ENCODE results near the gene GSS.

GSS gene

DNA sequence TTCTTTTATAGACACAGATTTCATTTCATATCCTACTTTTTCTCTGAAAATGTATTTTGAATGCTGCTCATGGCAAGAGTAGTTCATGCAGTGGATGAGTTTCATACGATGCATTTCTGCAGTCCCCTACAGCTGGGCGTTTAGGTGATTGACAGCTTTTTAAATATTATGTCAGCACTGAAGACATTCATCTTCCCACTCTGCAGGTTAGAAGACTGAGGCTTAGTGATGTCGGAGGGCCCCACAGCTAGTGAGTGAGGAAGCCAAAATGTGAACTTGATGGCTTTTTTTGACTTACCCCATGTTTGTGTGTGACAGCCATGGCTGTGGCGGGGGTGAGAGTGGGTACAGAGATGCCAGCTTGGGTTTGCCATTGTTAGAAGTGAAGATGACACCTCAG lies 33.5 kb upstream of the GSS start:
- Histone ChIP-seq H3K9me3 (ENCODE audit: low read length) (peaks cover 3% of the 10 kb centered on the region), H3K27me3 (ENCODE audit: insufficient read depth, low read length) (no peaks in the 10 kb centered on the region), H2AFZ (ENCODE audit: low read depth, low read length) (no peak overlapping the region), H3K36me3 (ENCODE audit: insufficient read depth, low read length) (peaks cover 14% of the 10 kb centered on the region), H3K4me3 (ENCODE audit: low read length) (no peak overlapping the region), H3K4me1 (ENCODE audit: insufficient read depth, low read length) (no peaks in the 10 kb centered on the region)

DNA sequence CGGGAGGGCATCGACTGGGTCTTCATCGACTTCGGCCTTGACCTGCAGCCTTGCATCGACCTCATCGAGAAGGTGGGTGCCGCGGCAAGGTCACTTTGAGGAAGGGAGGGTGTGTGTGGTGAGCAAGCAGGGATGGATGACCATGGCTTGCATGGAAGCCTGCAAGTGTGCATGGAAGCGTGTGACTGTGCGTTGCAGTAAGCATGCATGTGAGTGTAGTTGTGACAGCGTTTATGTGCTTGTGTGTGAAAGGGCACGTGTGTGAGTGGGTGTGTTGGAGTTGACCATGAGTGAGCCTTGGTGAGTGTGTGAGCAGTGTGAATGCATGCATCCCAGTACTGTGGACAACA lies 32.6 kb upstream of the GSS start:
- no peak overlapping the region for H2AFZ ChIP-seq (ENCODE audit: low read depth, low read length)
- H3K4me3 ChIP-seq (ENCODE audit: low read length) = no peak overlapping the region

DNA sequence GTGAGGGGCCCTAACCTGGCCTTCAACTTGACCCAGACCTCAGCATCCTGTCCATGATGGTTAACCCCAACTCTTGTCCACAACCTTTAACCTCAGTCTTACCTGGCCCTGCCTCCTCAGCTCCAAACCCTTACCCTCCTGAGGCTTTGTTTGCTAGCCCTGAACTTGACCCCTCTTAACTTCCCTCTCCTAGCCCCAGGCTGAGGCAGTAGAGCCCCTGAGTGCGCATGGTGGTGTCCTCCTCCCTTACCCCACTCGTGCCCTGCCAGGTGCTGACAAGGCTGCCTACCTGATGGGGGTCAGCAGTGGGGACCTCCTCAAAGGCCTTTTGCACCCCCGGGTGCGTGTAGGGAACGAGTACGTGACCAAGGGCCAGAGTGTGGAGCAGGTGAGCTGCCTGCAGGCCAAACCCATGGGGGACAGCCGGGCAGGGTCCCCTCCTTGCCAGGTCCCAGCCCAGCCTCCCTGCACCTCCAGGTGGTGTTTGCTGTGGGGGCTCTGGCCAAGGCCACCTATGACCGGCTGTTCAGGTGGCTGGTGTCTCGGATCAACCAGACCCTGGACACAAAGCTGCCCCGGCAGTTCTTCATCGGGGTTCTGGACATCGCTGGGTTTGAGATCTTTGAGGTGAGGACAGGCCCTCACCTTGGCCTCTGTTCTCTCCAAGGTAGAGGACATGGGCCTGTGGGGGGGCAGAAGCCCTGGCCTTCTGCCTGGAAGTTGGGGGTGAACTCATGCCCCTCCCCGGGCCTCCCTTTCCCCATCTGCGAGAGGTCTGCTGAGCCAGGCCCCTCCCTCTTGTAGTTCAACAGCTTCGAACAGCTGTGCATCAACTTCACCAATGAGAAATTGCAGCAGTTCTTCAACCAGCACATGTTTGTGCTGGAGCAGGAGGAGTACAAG lies 31.9 kb upstream of the GSS start:
- Histone ChIP-seq H3K27me3 (ENCODE audit: insufficient read depth, low read length) (peaks cover 6% of the 10 kb centered on the region), H3K36me3 (ENCODE audit: insufficient read depth, low read length) (no peaks in the 10 kb centered on the region), H3K4me1 (ENCODE audit: insufficient read depth, low read length) (no peaks in the 10 kb centered on the region), H3K9me3 (ENCODE audit: low read length) (no peaks in the 10 kb centered on the region), H2AFZ (ENCODE audit: low read depth, low read length) (no peak overlapping the region), H3K4me3 (ENCODE audit: low read length) (no peak overlapping the region)

More for the DNA sequence above, 32.6 kb upstream of the GSS start:
- peaks cover 5% of the 10 kb centered on the region for H3K36me3 ChIP-seq (ENCODE audit: insufficient read depth, low read length)
- no peaks in the 10 kb centered on the region for H3K9me3 ChIP-seq (ENCODE audit: low read length)
- H3K4me1 ChIP-seq (ENCODE audit: insufficient read depth, low read length) = no peaks in the 10 kb centered on the region
- peaks cover 6% of the 10 kb centered on the region for H3K27me3 ChIP-seq (ENCODE audit: insufficient read depth, low read length)

DNA sequence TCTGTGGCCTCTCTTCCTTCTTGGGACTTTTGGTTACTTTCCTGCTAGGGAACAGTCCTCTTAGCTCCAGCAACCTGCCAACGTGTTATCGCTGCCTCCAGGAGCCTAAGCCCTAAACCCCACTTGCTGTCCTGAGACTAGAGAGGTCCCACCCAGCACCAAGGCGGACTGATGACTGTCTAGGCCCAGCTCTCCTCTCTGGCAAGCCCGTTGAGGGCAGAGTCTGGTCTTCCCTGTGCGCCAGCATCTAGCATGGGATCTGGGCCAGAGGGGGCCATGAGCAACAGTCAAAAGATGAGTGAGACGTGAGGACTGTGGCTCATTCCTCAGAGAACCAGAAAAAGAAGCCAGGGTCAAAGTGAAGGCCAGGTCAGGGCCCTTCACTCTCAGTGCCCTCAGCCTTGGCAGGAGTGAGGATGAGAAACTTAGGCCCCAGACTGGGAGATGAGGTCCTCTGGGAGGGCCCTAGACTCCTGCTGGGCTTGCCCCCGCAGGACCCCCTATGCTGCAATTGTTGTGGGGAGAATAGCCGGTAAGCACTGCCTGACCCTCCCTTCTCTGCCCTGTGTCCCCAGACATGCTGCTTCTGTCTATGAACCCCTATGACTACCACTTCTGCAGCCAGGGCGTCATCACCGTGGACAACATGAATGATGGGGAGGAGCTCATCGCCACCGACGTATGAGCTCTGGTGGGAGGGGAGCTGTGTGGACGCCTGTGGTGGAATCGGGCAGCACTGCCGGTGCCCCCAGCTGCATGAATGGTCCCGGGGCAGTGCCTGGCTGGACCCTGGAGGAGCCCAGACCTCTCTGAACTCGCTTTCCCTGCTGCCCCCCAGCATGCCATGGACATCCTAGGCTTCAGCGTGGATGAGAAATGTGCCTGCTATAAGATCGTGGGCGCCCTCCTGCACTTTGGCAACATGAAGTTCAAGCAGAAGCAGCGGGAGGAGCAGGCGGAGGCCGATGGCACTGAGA lies 31.0 kb upstream of the GSS start:
- Histone ChIP-seq H3K36me3 (ENCODE audit: insufficient read depth, low read length) (no peaks in the 10 kb centered on the region), H3K4me1 (ENCODE audit: insufficient read depth, low read length) (no peaks in the 10 kb centered on the region), H3K9me3 (ENCODE audit: low read length) (no peaks in the 10 kb centered on the region), H2AFZ (ENCODE audit: low read depth, low read length) (no peak overlapping the region), H3K4me3 (ENCODE audit: low read length) (no peak overlapping the region), H3K27me3 (ENCODE audit: insufficient read depth, low read length) (peaks cover 6% of the 10 kb centered on the region)

DNA sequence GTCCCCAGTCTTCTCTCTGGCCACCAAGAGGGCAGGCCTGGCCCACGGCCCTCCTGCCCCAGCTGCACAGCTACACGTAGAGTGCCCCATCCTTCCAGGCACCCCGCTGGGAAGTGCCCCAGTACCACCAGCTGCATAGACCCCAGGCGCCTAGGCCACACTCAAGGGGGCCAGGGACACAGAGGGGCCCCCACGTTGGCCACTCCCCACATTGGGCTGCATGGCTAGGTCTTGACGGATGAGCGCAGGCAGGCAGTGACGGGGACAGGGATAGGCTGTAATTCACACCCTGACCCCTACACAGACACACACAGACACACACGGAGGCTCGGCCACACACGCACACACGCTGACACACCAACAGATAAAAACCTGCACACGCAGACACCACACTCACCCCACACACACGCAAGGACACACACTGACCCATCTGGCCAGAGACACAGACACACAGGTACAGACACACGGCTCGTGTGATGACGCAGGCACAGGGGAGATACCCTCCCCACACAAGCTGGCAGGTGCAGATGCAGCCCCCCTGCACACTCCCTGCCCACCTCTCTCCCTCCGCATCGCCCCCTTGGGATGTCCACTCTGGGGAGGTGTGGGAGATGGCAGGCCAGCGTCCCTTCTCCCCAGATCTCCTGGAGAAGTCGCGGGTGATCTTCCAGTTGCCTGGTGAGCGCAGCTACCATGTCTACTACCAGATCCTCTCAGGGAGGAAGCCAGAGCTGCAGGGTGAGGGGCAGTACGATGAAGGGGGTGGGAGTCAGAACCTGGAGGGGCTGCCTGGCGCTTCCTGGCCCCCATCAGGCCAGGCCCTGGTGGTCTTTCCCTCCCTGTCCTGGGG lies 30.1 kb upstream of the GSS start:
- Histone ChIP-seq H3K9me3 (ENCODE audit: low read length) (no peaks in the 10 kb centered on the region), H3K36me3 (ENCODE audit: insufficient read depth, low read length) (no peaks in the 10 kb centered on the region), H3K27me3 (ENCODE audit: insufficient read depth, low read length) (peaks cover 6% of the 10 kb centered on the region), H2AFZ (ENCODE audit: low read depth, low read length) (no peak overlapping the region), H3K4me3 (ENCODE audit: low read length) (no peak overlapping the region), H3K4me1 (ENCODE audit: insufficient read depth, low read length) (no peaks in the 10 kb centered on the region)

DNA sequence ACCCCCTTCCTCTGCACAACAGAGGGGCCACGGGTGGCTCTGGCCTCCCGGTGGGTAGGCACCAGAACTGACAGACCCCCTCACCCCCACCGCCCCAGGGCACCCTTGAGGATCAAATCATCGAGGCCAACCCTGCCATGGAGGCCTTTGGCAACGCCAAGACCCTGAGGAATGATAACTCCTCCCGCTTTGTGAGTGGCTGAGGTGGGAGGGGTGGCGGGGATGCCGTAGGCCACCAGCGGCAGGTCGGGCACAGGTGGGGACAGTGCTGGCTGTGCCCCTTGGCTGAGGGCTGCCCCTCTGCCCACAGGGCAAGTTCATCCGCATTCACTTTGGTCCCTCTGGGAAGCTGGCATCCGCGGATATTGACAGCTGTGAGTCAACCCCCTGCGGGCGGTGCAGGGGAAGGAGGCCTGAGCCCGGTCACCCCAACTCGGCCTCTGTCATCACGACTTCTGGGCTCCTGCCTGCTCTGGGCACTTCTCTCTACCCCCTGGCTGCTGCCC lies 29.2 kb upstream of the GSS start:
- Histone ChIP-seq H3K4me3 (ENCODE audit: low read length) (no peak overlapping the region), H2AFZ (ENCODE audit: low read depth, low read length) (no peak overlapping the region), H3K9me3 (ENCODE audit: low read length) (no peaks in the 10 kb centered on the region), H3K4me1 (ENCODE audit: insufficient read depth, low read length) (no peaks in the 10 kb centered on the region), H3K27me3 (ENCODE audit: insufficient read depth, low read length) (peaks cover 6% of the 10 kb centered on the region), H3K36me3 (ENCODE audit: insufficient read depth, low read length) (no peaks in the 10 kb centered on the region)

DNA sequence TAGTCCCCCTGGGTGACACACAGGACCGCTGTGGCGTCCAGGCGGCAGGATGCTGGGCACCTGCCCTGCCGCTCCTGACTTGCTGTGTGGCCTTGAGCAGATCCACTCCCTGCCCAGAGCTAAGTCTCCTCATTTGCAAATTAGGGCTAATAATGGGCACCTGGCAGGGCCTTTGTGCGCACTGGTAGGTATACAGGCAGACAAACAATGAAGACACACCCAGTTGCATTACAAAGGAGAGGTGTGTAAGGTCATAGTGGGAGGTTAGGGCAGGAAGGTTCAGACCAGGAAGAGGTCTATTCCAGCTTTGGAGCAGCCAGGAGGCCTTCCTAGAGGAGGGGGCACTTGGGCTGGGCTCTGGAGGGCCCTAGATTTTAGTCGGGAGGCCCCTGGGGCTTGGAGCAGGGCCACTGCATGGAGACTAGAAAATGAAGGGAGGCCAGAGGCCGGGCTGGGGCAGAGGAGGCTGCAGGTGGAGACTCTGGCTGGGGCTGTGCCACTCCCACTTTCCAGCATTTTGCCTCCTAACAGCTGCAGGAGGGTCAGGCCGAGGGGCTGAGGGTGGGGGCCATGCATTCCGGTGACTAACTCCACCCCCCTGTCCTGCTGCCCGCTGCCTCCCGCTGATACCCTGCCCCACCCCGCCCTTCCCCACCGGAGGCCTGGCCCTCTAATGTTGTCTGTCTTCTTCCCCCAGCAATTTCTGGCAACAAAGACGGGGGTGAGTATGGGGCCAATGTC lies 28.6 kb upstream of the GSS start:
- Histone ChIP-seq H3K36me3 (ENCODE audit: insufficient read depth, low read length) (no peaks in the 10 kb centered on the region), H3K4me3 (ENCODE audit: low read length) (no peak overlapping the region), H2AFZ (ENCODE audit: low read depth, low read length) (no peak overlapping the region)

DNA sequence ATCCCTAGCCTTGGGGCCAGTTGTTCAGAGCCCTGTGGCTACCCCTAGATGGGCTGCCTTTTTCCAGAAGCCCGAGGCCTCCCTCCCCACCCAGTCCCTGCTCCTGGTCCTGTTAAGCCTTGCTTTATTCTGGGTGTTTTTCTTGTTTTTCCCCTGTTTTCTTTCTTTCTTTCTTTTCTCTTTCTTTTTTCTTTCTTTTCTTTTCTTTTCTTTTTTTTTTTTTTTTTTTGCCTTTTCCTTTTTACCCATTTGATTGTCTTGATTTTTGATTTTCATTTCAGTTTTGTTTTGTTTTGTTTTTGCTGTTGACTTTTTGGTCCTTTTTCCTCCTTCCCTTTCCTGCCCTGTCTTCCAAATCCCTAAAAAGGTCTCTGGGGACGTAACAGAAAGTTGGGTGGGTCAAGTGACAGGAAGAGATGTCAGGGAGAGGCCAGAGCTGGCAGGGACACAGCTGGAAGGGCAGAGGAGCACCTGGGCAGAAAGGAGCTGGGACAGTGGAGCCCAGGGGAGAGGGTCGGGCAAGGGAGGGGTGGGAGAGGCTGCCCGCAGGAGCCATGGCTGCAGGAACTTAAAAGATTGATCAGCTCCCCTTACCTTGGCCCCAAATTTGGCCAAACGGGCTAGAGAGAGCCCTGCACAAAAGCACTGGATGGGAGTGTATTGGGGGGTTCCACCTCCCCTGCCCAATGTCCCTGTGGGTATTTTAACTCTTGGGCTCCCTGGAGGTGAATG lies 27.6 kb upstream of the GSS start:
- H3K36me3 ChIP-seq (ENCODE audit: insufficient read depth, low read length) = no peaks in the 10 kb centered on the region
- no peaks in the 10 kb centered on the region for H3K9me3 ChIP-seq (ENCODE audit: low read length)
- H3K4me3 ChIP-seq (ENCODE audit: low read length) = no peak overlapping the region
- H3K27me3 ChIP-seq (ENCODE audit: insufficient read depth, low read length) = peaks cover 6% of the 10 kb centered on the region
- no peak overlapping the region for H2AFZ ChIP-seq (ENCODE audit: low read depth, low read length)
- no peaks in the 10 kb centered on the region for H3K4me1 ChIP-seq (ENCODE audit: insufficient read depth, low read length)

More for the DNA sequence above, 28.6 kb upstream of the GSS start:
- Histone ChIP-seq H3K27me3 (ENCODE audit: insufficient read depth, low read length) (peaks cover 6% of the 10 kb centered on the region), H3K4me1 (ENCODE audit: insufficient read depth, low read length) (no peaks in the 10 kb centered on the region), H3K9me3 (ENCODE audit: low read length) (no peaks in the 10 kb centered on the region)

DNA sequence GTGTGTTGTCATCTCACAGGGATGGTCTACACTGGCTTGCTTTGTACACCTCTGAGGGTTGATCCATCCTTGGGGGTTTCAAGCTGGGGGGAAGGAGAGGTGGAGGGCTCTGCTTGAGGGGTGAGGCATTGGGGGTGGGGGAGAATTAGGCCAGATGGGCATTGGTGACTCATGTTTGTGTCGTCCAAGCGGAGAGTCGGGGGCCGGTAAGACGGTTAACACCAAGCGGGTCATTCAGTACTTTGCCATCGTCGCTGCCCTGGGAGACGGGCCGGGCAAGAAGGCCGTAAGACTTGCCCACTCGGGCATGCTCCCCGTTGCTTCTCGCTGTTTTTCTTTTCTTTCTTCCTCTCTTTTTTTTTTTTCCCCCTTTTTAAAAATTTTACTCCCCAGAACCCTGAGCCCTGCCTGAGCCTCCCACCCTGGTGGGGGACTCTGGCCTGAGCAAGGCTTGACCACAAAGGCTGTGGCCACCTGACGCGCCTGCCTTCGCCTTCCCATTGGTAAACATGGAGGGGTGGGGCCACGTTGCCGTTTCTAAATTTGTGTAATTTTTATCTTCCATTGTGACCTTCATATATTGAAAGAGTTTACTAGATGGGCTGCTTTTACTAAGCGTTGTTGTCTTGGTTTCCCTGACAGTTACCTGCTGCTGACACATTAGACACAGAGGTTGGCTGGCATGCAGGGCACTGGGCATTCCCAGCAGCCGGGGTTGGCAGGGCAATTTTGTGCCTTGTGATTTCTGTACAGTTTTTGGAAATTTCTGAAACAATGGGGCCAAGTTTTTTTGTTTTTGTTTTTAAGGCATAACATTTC lies 26.9 kb upstream of the GSS start:
- Histone ChIP-seq H3K4me1 (ENCODE audit: insufficient read depth, low read length) (peaks cover under 1% of the 10 kb centered on the region), H3K9me3 (ENCODE audit: low read length) (no peaks in the 10 kb centered on the region), H3K36me3 (ENCODE audit: insufficient read depth, low read length) (no peaks in the 10 kb centered on the region), H3K27me3 (ENCODE audit: insufficient read depth, low read length) (peaks cover 6% of the 10 kb centered on the region), H2AFZ (ENCODE audit: low read depth, low read length) (no peak overlapping the region), H3K4me3 (ENCODE audit: low read length) (no peak overlapping the region)

DNA sequence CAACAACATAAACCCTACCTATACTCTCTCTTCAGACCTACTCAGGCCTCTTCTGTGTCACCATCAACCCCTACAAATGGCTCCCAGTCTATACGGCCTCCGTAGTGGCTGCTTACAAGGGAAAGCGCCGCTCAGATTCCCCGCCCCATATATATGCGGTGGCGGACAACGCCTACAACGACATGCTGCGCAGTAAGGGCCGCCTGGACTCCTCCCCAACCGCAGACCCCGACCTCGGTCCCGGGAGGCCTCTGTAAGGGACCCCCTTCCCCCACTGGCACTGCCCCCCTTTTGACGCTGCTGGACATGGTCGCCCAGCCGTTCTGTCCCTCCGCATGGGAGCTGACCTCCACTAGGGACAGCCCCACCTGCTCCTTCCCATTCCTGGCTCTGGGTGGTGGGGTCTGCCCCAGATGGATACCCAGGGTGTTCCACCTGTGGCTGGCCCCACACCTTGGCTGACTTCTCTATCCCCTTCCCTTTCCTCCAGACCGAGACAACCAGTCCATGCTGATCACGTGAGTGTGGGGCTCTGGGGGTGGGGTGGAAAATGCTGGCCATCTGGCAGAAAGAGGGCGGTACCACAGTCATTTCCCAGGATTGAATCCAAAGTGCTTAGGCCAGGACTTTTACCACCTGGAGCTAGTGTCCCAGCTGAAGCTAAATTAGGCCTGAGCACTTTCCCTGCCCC lies 25.1 kb upstream of the GSS start:
- H3K27me3 ChIP-seq (ENCODE audit: insufficient read depth, low read length) = peaks cover 6% of the 10 kb centered on the region
- peaks cover 6% of the 10 kb centered on the region for H3K4me1 ChIP-seq (ENCODE audit: insufficient read depth, low read length)
- no peak overlapping the region for H3K4me3 ChIP-seq (ENCODE audit: low read length)
- no peaks in the 10 kb centered on the region for H3K36me3 ChIP-seq (ENCODE audit: insufficient read depth, low read length)
- no peak overlapping the region for H2AFZ ChIP-seq (ENCODE audit: low read depth, low read length)
- H3K9me3 ChIP-seq (ENCODE audit: low read length) = no peaks in the 10 kb centered on the region

Data from neuron (in vitro differentiated cells).